GM19240 (cell line): ENCODE results near the gene HS6ST3.
"Not testable (repeated sequence)": the region's sequence is repeated elsewhere in the genome, so short reads cannot be mapped to it uniquely, and the experiment has no call there.

Experiments
- DNase-seq: peaks from one replicate; pipeline ENCODE4 v3.0.0; 2011; ENCODE audit warnings: low spot score; ENCODE audit not compliant: insufficient read length

Gene HS6ST3

DNA sequence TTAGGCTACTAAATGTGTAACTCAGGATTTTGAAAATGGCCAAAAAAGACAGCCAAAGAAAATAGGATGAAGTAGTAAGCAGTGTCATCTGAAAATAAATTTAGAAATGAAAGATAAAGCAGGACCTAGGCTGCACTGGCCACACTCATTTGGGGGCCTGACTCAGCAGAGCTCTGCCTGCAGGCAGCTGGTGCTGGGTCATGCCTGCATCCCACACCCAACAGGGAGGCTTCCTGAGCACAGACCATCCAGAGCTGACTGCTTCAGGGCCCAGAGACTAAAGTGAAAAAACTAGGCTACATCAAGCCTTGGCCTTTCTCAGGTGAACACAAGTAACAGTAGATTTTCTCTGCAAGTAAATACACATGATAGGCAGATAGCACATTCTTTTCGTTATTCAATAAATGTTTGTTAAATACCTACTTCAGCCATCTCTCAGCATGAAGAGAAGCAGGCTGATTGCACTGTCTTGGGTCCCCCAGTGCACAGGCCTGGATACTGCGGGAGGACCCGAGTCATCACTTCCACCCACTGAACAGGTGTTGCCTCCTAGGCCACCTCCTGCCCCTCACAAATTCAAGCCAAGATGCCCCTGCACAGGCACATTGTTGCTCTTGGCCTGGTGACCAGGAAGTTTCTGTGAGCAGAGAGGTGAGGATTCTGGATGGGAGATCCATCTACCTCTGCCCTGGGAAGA lies 620.4 kb downstream of the HS6ST3 start:
- DNase-seq, result no peak

DNA sequence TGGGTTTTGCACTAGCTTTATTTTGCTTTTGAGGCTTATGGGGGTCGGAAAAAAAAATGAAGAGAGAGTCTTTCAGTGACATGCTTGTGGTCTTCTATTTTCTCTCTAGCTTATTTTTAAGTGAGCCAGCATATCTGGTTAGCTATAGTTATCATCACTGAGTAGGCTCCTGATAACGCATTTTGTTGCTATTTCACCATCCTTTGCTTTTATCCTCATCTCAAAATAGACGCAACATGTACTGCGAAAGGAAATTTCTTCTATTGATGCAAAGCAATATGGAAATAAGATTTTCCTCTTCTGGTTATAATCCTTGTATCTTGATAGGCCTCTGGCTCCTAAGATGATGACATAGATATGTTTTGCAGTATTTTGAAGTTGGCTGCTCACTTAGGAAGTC lies 630.5 kb downstream of the HS6ST3 start:
- DNase-seq, result no peak

DNA sequence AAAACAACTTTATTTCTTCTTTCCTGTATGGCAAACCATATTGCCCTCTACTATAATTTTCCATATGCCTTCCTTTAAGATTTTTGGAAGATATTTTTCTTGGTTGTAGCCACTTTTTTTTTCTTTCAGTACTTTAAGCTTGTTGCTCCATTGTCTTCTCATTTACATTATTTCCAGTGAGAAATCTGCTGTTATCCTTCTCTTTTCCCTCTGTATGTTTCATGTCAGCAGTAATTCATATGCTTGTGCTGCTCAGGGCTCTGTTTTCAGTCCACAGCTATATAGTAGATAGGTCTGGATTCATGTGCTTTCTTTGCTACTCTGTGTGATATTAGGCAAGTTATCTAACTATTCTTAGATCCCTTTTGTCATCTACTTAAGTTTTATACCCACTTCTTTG lies 636.7 kb downstream of the HS6ST3 start:
- DNase-seq, result no peak

DNA sequence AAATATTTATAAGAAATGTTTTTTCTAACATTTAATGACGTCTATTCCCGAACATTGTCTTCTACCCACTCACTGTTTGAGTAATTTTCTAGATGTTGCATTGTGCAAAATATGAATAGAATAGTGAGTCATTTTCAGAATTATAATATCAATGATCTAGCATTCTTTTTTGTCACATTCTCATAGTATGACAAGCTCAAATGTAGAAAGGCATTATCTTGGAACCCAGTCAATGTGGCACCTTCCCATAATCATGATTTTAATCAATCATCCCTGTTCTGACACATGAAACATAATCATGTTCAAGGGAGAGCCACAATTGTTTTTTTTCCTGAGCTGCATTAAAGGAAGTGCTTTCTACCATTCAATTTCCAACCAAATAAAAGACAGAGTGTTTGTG lies 638.6 kb downstream of the HS6ST3 start:
- DNase-seq, result no peak

DNA sequence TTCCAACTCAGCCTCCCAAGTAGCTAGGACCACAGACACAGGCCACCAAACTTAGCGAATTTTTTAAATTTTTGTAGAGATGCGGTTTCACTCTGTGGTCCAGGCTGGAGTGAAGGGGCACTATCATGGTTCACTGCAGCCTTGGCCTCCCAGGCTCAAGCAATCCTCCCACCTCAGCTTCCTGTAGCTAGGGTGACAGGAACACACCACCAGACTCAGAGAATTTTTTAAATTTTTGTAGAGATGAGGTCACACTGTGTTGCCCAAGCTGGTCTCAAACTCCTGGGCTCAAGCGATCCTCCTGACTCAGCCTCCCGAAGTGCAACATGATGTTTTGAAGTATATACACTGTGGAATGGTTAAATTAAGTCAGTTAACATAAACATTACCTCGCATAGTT lies 640.8 kb downstream of the HS6ST3 start:
- DNase-seq, result no peak

DNA sequence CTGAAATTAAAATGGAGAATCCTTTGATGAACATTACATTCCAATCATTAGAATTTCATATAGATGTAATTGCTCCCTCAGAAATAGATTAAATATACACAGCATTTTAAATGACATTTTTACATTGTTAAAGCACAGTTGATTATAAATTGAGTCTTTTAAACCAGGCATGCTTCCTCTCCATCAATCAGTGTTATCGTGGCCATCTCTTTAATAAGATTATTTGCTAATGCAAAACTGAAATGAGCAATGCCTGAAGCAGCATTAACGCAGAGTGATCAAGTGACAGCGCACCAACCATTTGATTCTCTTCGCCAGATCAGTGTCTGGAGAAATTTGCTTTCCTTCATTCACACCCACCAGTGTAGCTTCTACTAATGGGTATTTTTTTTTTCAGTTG lies 644.6 kb downstream of the HS6ST3 start:
- DNase-seq, result no peak

DNA sequence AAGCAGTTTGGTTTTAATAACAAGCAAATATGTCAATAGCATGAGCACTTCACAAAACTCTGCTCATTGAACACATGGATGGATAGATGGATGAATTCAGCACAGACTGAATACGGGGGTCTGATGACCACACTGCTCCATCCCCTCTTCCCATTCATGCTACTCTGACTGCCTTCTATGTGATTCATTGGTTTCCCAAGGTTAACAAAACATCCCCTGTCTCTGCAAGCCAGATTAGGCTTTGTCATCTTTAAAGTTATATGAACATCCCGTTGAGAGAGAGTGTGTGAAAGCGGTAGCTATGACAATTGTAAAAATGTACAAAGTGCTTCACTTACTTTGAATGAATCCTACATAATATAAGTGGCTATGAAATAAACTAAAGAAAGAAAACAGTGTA lies 651.9 kb downstream of the HS6ST3 start:
- no peak for DNase-seq

DNA sequence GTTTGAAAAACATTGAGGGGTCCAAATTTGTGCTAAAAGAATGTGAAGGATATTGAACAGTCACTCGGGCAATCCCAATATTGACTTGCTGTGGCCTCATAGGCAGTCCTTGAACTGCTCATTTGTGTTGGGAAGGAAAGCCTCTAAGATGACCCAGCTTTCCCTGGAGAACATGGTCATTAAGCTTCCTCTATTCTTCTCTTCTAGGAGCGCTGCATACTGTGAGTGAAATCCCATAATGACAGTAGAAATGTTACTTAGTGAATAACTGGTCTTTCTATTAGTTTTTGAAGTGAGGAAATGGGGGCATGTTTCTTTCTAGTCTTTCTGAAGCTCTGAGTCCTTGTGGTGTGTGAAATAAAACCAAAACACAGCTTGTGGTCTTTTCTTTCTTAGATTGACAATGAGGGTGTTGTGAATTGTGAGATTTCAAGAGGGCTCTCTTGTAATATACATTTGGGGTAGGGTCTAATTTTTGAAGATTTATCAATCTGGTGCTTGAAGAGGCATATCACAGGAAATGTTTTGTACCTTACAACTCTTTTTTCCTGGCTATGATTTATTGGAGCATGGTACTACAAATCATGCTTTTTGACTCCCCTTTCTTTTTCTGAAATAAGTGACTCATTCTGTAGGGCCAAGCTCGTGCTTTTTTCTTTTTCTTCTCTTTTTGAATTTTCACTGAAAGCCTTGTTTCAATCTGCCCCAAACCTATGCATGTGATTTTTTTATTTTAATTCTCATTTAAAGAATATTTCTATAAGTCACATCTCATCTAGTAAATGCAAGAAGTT lies 653.6 kb downstream of the HS6ST3 start:
- no peak for DNase-seq

DNA sequence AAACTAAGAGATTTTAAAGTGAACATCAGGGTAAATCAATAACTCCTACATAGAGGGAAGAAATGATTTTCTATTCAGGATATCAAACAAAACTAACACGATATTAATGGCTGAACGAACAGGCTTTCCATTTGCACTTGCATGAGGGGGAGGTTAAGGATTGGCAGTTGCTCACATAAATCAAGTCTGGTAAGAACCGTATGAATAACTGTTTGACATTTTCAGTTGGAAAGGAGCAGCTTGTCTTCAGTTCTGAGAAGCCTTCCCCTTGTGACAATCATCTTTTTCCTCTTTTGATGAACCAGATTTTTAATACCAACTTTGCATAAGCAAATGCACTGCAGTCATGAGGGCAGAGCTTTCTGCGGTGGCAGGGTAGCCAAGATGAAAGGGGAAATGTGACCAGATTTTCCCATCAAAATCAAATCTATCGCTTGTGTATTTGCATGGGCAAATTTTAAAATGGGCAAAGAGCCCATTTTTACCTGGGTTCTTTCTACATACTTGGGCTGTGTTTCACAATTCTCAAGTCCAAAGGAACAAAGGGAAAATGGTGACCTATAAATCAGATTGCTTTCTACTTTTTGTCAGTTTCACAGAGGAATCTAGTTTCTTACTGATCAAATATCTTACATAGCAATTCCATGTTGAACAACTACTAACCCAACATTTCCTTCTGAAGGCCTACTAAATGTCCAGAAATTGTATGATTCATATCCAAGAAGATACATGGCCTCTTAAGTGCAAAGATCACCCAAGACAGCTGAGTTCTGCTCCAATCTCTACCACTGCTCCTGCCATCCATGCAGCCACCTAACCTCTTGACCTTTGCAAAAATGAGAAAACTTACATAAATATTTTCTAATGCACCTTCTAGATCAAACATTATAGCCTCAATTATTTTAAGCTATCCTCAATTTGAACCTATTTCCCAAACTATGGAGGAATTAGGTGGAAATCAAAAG lies 654.7 kb downstream of the HS6ST3 start:
- no peak for DNase-seq

DNA sequence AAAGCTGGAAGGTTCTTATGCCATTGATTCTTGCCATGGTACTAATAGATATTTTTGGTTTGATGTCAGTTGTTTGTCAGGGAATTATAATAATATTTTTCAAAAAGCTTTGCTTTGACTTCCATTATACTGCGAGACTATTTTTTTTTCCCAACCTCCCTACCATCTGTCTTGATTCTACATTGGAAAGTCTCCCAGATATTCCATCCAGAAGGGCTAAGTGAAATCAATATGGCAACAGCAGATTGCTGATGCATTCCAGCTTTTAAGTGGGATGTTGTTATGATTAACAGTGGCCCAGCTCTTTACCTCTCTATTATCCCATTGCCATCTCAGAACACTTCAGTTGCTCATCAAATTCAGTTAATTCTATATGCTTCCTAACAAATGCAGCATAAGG lies 657.0 kb downstream of the HS6ST3 start:
- DNase-seq, result no peak

DNA sequence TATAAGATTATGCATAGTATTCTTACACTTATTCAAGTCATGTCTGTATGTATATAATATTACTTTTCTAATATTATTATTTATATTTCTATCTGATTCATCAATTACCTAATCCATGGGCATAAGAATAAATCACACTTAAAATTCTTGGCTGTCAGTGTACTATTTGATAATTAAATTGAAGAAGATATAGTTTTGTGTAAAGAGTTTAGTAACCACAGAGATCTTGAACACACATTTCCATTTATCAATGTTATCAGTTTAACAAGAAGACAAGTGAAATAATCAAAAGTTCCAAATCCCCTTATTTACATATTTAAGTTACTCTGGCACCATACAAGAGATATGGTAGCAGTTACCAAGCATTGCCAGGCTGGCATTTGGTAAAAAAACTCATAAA lies 659.9 kb downstream of the HS6ST3 start:
- no peak for DNase-seq

DNA sequence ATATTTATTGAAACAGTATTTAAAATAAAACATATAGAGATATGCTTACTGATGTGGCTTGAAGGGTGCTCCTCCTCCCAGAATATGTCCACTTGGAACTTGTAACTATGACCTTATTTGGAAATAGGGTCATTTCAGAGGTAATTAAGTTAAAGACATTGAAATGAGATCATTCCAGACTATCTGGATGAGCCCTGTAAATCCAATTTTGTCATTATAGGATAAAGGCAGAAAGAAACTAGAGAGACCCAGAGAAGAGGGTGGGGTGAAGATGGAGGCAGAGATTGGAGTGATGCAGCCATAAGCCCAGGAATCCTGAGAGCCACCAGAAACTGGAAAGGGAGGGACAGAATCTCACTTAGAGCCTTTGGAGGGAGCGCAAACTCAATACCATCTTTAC lies 661.2 kb downstream of the HS6ST3 start:
- no peak for DNase-seq

DNA sequence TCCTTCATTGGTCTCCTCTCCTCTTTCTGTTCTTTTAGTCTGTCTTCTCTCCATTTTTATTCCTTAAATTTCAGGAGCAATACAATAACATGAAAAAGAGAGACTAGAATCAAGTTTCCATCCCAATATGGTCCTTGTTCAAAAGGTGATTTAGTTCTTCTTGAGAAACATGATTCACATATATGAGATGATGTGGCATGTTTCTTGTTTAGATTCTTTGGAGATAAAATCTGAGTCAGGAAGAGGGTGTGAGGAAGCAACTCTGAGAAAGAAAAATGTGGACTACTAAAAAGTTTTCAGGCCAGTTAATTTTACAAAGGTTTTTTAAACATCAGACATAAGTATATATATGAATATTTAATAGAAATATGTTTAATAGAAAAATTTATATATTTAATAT lies 673.0 kb downstream of the HS6ST3 start:
- DNase-seq, result no peak

DNA sequence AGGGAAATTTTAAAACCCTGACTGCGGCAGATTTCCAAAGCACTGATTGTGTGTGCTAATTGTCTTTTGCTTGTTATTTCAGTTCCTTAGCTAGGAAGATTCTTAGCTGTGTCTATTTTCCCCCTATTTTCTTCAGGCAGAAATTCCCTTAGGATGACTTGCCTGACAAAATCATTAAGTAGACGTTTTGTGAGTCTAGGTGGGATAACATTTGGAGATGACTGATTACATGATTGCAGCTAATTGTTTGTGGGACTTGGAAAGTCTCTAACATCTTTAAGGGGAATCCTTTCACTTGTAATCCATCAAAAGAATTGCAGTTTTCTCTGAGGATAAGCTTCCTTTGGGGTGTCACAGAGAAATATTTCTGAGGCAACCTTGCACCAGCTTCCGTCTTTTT lies 676.4 kb downstream of the HS6ST3 start:
- DNase-seq, result no peak

DNA sequence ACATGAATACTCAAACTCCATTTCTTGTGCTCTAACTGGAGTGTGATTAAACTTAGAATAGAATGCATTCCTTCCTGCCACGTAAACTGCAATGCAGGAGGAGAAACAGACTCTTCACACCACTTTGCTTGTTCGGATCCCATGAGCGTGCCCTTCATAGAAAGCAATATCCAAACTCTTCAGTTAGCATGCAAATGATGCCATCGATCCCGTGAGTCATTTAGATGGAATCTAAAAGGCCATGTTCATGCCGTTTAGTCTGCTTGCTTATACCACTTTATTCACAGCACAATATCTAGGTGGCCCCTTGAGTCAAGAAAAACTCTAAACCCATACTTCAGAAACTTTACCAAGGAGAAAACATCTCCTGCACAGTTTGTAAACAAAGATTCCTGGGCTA lies 678.6 kb downstream of the HS6ST3 start:
- DNase-seq, result no peak

DNA sequence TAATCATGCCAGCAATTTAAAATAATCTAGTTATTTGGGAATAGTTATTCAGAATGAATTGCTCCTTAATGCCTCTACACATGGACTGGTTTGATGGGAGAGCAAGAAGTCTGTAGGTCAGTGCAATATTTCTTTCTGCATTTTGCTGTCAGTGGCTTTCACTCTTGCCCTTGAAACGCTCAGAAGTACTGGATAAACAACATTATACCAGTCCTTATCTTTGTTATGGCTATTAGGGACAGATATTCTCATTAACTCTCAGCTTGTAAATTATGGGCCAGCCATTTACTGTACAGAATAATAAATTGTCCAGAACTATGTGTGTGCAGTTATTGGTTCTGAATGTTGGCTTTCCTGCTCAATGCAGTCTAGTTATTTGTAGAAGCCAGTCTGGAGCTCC lies 680.0 kb downstream of the HS6ST3 start:
- DNase-seq, result no peak

DNA sequence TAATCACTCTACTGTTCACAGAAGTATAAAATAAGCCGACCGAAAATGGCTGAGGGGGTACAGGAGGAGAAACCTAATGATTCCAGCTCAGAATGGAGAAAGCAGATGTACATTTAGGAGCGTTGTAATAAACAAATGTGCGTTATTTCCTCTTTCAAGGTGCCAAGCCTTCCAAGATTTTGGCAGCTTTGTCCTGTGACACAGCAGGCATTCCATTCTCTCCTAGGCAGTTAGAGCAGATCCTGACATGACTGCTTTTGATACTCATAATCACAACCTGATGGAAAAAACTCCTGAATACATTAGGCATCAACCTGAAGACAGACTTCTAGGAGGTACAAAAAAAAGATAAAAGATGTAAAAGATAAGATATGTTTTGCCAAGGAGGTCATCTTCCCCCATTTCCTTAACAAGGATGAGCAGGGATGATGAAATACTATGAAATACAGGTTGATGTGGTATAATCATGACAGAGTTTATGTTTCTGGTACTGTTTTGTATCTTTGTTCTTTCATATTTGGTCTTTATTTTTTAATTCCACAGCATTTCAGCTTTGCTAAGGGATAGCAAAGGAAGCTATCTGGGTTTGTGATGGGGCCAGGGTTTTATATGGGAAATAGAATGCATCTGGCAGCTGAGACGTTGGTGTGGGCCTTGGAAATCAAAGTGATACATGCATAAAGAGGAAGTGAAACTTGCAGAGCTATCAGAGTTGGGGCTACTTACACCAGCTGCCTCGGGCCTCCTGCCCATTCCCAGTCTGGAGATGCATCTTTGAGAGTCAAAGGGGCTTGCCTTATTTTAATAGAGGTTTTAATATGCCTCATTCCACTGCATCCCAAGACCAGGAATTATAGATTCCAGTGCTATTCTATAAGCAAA lies 681.8 kb downstream of the HS6ST3 start:
- DNase-seq, result no peak

DNA sequence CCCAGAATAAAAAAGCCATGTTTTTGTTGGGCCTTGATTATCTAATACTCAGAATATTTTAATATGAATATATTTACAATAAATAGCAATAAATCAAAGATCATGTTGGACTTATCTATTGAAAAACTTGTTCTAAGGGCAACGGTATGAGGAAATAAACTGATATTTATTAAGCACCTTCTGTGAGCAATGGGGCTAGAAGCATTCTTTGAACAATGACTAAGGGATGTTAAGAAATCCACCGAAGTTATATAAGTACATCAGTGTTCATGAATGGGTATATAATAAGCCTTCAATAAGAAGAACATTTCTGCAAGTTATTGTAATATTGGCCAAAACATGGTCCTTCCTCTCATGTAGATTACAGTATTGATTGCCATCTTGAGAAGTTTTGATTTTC lies 682.5 kb downstream of the HS6ST3 start:
- DNase-seq, result no peak

DNA sequence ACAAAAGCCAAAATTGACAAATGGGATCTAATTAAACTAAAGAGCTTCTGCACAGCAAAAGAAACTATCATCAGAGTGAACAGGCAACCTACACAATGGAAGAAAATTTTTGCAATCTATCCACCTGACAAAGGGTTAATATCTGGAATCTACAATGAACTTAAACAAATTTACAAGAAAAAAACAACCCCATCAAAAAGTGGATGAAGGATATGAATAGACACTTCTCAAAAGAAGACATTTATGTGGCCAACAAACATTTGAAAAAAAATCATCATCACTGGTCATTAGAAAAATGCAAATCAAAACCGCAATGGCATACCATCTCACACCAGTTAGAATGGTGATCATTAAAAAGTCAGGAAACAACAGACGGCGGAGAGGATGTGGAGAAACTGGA lies 688.4 kb downstream of the HS6ST3 start:
- not testable (repeated sequence) for DNase-seq

DNA sequence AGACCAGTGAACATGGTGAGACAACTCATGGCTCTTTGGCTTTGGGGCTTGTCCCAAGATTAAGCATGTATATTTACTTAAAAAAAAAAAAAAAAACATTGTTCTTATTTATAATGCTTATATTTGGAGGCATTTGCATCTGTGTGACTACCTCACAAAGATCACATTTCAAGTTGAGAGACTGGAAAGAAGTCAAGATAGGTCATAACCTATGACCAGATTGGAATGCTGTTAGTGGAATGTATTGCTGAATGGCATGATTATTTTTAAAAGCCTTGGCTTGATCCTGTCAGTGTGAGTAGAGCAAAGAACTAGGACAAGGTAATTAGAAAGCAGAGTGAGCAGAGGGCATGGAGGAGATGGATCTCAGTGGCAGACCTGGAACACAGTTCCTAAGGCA lies 689.8 kb downstream of the HS6ST3 start:
- DNase-seq, result no peak

DNA sequence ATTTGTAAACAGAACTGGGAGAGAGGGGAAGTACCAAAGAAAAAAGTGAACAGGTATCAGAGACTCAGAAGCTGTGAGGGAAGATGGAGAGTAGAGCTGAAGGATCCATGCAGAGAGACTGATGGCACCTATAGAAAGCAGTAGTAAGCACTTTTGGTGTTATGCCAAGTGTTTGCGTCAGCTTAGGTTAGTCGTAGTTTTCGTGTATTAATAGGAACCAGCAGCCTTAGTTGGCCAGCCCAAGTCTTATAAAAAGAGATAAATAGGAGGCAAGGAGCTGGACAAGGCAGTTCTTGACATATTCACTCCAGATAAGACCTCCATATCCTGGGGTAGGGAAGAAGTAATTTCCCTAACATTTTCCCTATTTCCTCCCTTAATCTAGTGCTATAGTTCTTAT lies 690.2 kb downstream of the HS6ST3 start:
- DNase-seq, result no peak
